Urothelium cell line (cell line): Measurements from ENCODE around the gene PAX3.

Experiments
- DNase-seq: peaks from one replicate; pipeline ENCODE4 v3.0.0; 2011; ENCODE audit warnings: low spot score, mixed read lengths
- FAIRE-seq: peaks from 2 replicates; lab custom pipeline; 2011; peaks lifted over from hg19 to GRCh38; lab: Jason Lieb, UNC

PAX3 gene

GRCh38 chr2:222299906-222300725 is 1.3 kb upstream of the PAX3 start:
- DNase-seq: no peak
- FAIRE-seq: no peak

- DNase-seq (no peak), FAIRE-seq (no peak)
Measured at GRCh38 chr2:222298001-222298310, 842 bp downstream of the PAX3 start.

- FAIRE-seq (no peak), DNase-seq (no peak)
Measured at GRCh38 chr2:222297600-222297935, 1.2 kb downstream of the PAX3 start.

- no peak for DNase-seq
- no peak for FAIRE-seq
Measured at GRCh38 chr2:222296911-222297599, 1.7 kb downstream of the PAX3 start.

GRCh38 chr2:222296311-222296741 is 2.5 kb downstream of the PAX3 start:
- FAIRE-seq (no peak), DNase-seq (no peak)

- no peak for FAIRE-seq
- no peak for DNase-seq
Measured at GRCh38 chr2:222295368-222296062, 3.3 kb downstream of the PAX3 start.

- no peak for FAIRE-seq
- DNase-seq: no peak
Measured at GRCh38 chr2:222294996-222295367, 3.8 kb downstream of the PAX3 start.

- FAIRE-seq (no peak), DNase-seq (no peak)
Measured at GRCh38 chr2:222293660-222294630, 4.9 kb downstream of the PAX3 start.

GRCh38 chr2:222292149-222293134 is 6.4 kb downstream of the PAX3 start:
- FAIRE-seq (no peak), DNase-seq (no peak)

- DNase-seq (no peak), FAIRE-seq (no peak)
Measured at GRCh38 chr2:222291485-222291841, 7.3 kb downstream of the PAX3 start.

GRCh38 chr2:222290736-222291484 is 7.9 kb downstream of the PAX3 start:
- DNase-seq: peak; percentile 80
- no peak for FAIRE-seq

GRCh38 chr2:222290401-222290735 is 8.4 kb downstream of the PAX3 start:
- DNase-seq: no peak
- no peak for FAIRE-seq

GRCh38 chr2:222289278-222290160 is 9.3 kb downstream of the PAX3 start:
- FAIRE-seq (no peak), DNase-seq (no peak)

GRCh38 chr2:222288590-222289277 is 10.1 kb downstream of the PAX3 start:
- FAIRE-seq (no peak), DNase-seq (no peak)

- FAIRE-seq (no peak), DNase-seq (no peak)
Measured at GRCh38 chr2:222287862-222288479, 10.8 kb downstream of the PAX3 start.

- no peak for FAIRE-seq
- DNase-seq: no peak
Measured at GRCh38 chr2:222284466-222284865, 14.3 kb downstream of the PAX3 start.

GRCh38 chr2:222283634-222284033 is 15.2 kb downstream of the PAX3 start:
- DNase-seq (no peak), FAIRE-seq (no peak)
